ENCODE data around the gene MORN1.

The MORN1 gene

GRCh38 chr1:2404890-2405511, 13.6 kb upstream of the MORN1 start:
- no peak for TF ChIP-seq CSDC2 (CRISPR knock-in tag; IDR thresholded peaks at IDR 0.05)
- TF ChIP-seq ZNF565 (CRISPR knock-in tag; conservative IDR thresholded peaks at IDR 0.05; ENCODE audit: low read depth): no peak
- no peak for TF ChIP-seq PPARA (CRISPR knock-in tag; IDR thresholded peaks at IDR 0.05; ENCODE audit: borderline replicate concordance)
- TF ChIP-seq ZNF8 (CRISPR knock-in tag; IDR thresholded peaks at IDR 0.05): no peak
- TF ChIP-seq ESRRG (CRISPR knock-in tag; IDR thresholded peaks at IDR 0.05): no peak
- TF ChIP-seq ARNTL (CRISPR knock-in tag; IDR thresholded peaks at IDR 0.05; ENCODE audit: borderline replicate concordance, low read depth): no peak
- TF ChIP-seq CSRNP3 (CRISPR knock-in tag; IDR thresholded peaks at IDR 0.05): no peak
- no peak for TF ChIP-seq TOX (CRISPR knock-in tag; IDR thresholded peaks at IDR 0.05; ENCODE audit: borderline replicate concordance)
- no peak for TF ChIP-seq ZFP30 (CRISPR knock-in tag; IDR thresholded peaks at IDR 0.05)
- TF ChIP-seq ZFP3 (CRISPR knock-in tag; IDR thresholded peaks at IDR 0.05): no peak
- TF ChIP-seq ZC3H10 (CRISPR knock-in tag; IDR thresholded peaks at IDR 0.05): no peak
- no peak for TF ChIP-seq CREB5 (CRISPR knock-in tag; IDR thresholded peaks at IDR 0.05; ENCODE audit: low read depth)
- TF ChIP-seq PATZ1 (CRISPR knock-in tag; IDR thresholded peaks at IDR 0.05; ENCODE audit: borderline replicate concordance): no peak
- no peak for TF ChIP-seq BACH2 (CRISPR knock-in tag; IDR thresholded peaks at IDR 0.05; ENCODE audit: borderline replicate concordance)
- TF ChIP-seq OSR1 (CRISPR knock-in tag; IDR thresholded peaks at IDR 0.05): no peak
- TF ChIP-seq ISL1 (CRISPR knock-in tag; IDR thresholded peaks at IDR 0.05): no peak
- no peak for TF ChIP-seq TSHZ2 (CRISPR knock-in tag; IDR thresholded peaks at IDR 0.05)
- TF ChIP-seq TCF4 (CRISPR knock-in tag; IDR thresholded peaks at IDR 0.05; ENCODE audit: borderline replicate concordance): no peak
- TF ChIP-seq POU6F1 (CRISPR knock-in tag; IDR thresholded peaks at IDR 0.05; ENCODE audit: borderline replicate concordance, low read depth): no peak
- ATAC-seq: peak; percentile 3; the same call in 1 of the 3 replicates

- no peak for ATAC-seq
- TF ChIP-seq PATZ1 (CRISPR knock-in tag; IDR thresholded peaks at IDR 0.05; ENCODE audit: borderline replicate concordance) (no peak), ZNF70 (CRISPR knock-in tag; IDR thresholded peaks at IDR 0.05) (no peak), POU6F1 (CRISPR knock-in tag; IDR thresholded peaks at IDR 0.05; ENCODE audit: borderline replicate concordance, low read depth) (no peak), CSRNP3 (CRISPR knock-in tag; IDR thresholded peaks at IDR 0.05) (no peak), CREB5 (CRISPR knock-in tag; IDR thresholded peaks at IDR 0.05; ENCODE audit: low read depth) (no peak)
Measured at GRCh38 chr1:2404142-2404889, 13.0 kb upstream of the MORN1 start.
